CD4-positive, alpha-beta T cell (primary cell): Measurements from ENCODE around the gene MAST3. TPM values are rescaled to one million over a fixed set of nuclear protein-coding genes. Genes with fewer than 3 reads are reported as not detected.

Source experiments
- ATAC-seq: fragments of 200-7000 bp; cut with Tn5 transposase; one replicate; pipeline ENCODE4 v1.10.0; 2022; ENCODE audit warnings: mild to moderate bottlenecking; ENCODE audit not compliant: poor library complexity
- CTCF ChIA-PET: fragments of 350-600 bp; sonication (Branson Sonifier 250); formaldehyde crosslinking; loops from one replicate; lab custom pipeline; 2021; ENCODE audit warnings: antibody characterized with exemption, inconsistent platforms; lab: Charles Lee
- POLR2A ChIA-PET: fragments of 350-600 bp; sonication (Branson Sonifier 250); formaldehyde crosslinking; loops from one replicate; lab custom pipeline; 2021; ENCODE audit warnings: antibody characterized with exemption, inconsistent platforms; lab: Charles Lee
- DNase-seq, 14 experiments: peaks; one replicate each; pipeline ENCODE4 v3.0.0-alpha.2; 2013 to 2020; ENCODE audit warnings: mixed read lengths in 2 of 14
- H3K27ac ChIP-seq, 2 donors: one replicate each; pipeline versions ENCODE4 v1.5.1 to v1.7.0; 2013; ENCODE audit warnings: low read length in 2 of 2, low read depth in 1 of 2, mild to moderate bottlenecking in 1 of 2
- H3K27me3 ChIP-seq, 2 experiments: 1 replicate in 1 of 2; 2 replicates in 1 of 2; pipeline versions ENCODE4 v1.6.1 to v1.7.0; 2013; ENCODE audit warnings: low read length in 2 of 2, control low read depth in 1 of 2, mild to moderate bottlenecking in 1 of 2, moderate library complexity in 1 of 2; ENCODE audit not compliant: insufficient read depth in 2 of 2, control insufficient read depth in 1 of 2
- H3K36me3 ChIP-seq: one replicate; pipeline ENCODE4 v1.6.1; 2013; ENCODE audit warnings: low read length, control low read depth; ENCODE audit not compliant: insufficient read depth
- H3K4me1 ChIP-seq: one replicate; pipeline ENCODE4 v1.6.1; 2013; ENCODE audit warnings: low read length, control low read depth; ENCODE audit not compliant: insufficient read depth
- H3K4me3 ChIP-seq: one replicate; pipeline ENCODE4 v1.5.1; 2013; ENCODE audit warnings: mild to moderate bottlenecking, low read length, moderate library complexity
- H3K9me3 ChIP-seq, 2 experiments: 1 replicate in 1 of 2; 2 replicates in 1 of 2; pipeline versions ENCODE4 v1.6.1 to v1.7.0; 2013; ENCODE audit warnings: low read length in 2 of 2, mild to moderate bottlenecking in 2 of 2, control low read depth in 1 of 2, moderate library complexity in 1 of 2; ENCODE audit not compliant: control insufficient read depth in 1 of 2, insufficient read depth in 1 of 2
- H3K27ac Mint-ChIP-seq: one replicate; pipeline ENCODE4 v1.8.0; 2020; ENCODE audit warnings: mixed read lengths
- H3K27me3 Mint-ChIP-seq: one replicate; pipeline ENCODE4 v1.8.0; 2021; ENCODE audit warnings: mixed read lengths
- H3K36me3 Mint-ChIP-seq: one replicate; pipeline ENCODE4 v1.8.0; 2021; ENCODE audit warnings: low read depth, mixed read lengths
- H3K4me1 Mint-ChIP-seq: one replicate; pipeline ENCODE4 v1.8.0; 2021; ENCODE audit warnings: low read depth, mixed read lengths
- H3K4me3 Mint-ChIP-seq: one replicate; pipeline ENCODE4 v1.8.0; 2020; ENCODE audit warnings: mild to moderate bottlenecking, mixed read lengths
- H3K9me3 Mint-ChIP-seq: one replicate; pipeline ENCODE4 v1.8.0; 2020; ENCODE audit warnings: mixed read lengths
- intact Hi-C, 2 experiments: fragments of 100-400 bp; cut with DNase I in 1 of 2; cut with micrococcal nuclease in 1 of 2; formaldehyde crosslinking; loops; one replicate each; pipeline versions ENCODE4 v1.15.1 to v1.9.0; 2023 to 2025; cut with DNase I, micrococcal nuclease
- total RNA-seq, 174 experiments: library from RNA in 2 of 174; stranded (reverse) in 2 of 174; gene quantifications; one replicate each; pipeline ENCODE4 v1.2.3 and lab custom pipeline; 2021 to 2026
- TF ChIP-seq, protein P1 (sequence below): fragments of 200-600 bp; IDR thresholded peaks from one replicate; pipeline ENCODE4 v1.8.0; 2022; ENCODE audit warnings: antibody characterized with exemption, mild to moderate bottlenecking

The MAST3 gene
- total RNA-seq, 2 experiments from 2014 or later, result 16.1 to 16.4 TPM

DNA sequence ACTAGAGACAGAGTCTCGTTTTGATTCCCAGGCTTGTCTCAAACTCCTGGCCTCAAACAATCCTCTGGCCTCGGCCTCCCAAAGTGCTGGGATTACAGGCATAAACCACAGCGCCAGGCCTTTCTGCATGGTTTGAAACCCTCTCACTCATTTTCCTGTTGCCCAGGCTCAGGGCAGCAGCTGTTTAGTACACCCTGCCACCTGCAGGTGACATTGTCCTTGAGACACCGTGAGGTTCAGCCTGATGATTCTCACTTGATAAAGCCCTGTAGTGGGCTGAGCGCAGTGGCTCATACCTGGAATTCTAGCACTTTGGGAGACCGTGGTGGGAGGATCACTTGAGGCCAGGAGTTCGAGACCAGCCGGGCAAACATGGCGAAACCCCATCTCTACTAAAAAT, 23.4 kb upstream of the MAST3 start:
- DNase-seq (no peak), ATAC-seq (peak; percentile 44)
- H3K4me1 Mint-ChIP-seq, result peaks cover 9% of the 10 kb centered on the region
- Histone ChIP-seq H3K36me3 (peaks cover 75% of the 10 kb centered on the region), H3K27me3 (no peaks in the 10 kb centered on the region), H3K27ac (no peak overlapping the region), H3K4me1 (peaks cover 14% of the 10 kb centered on the region), H3K4me3 (no peak overlapping the region), H3K9me3 (no peaks in the 10 kb centered on the region)
- H3K27me3 Mint-ChIP-seq, result no peaks in the 10 kb centered on the region
- H3K4me3 Mint-ChIP-seq, result no peak overlapping the region
- POLR2A ChIA-PET, result no interaction called here
- intact Hi-C loops, result no loop called here
- CTCF ChIA-PET, result no interaction called here
- H3K27ac Mint-ChIP-seq, result no peak overlapping the region
- no peaks in the 10 kb centered on the region for H3K9me3 Mint-ChIP-seq
- TF ChIP-seq, protein P1, sequence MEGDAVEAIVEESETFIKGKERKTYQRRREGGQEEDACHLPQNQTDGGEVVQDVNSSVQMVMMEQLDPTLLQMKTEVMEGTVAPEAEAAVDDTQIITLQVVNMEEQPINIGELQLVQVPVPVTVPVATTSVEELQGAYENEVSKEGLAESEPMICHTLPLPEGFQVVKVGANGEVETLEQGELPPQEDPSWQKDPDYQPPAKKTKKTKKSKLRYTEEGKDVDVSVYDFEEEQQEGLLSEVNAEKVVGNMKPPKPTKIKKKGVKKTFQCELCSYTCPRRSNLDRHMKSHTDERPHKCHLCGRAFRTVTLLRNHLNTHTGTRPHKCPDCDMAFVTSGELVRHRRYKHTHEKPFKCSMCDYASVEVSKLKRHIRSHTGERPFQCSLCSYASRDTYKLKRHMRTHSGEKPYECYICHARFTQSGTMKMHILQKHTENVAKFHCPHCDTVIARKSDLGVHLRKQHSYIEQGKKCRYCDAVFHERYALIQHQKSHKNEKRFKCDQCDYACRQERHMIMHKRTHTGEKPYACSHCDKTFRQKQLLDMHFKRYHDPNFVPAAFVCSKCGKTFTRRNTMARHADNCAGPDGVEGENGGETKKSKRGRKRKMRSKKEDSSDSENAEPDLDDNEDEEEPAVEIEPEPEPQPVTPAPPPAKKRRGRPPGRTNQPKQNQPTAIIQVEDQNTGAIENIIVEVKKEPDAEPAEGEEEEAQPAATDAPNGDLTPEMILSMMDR, result no peak
- H3K36me3 Mint-ChIP-seq, result peaks cover 60% of the 10 kb centered on the region

DNA sequence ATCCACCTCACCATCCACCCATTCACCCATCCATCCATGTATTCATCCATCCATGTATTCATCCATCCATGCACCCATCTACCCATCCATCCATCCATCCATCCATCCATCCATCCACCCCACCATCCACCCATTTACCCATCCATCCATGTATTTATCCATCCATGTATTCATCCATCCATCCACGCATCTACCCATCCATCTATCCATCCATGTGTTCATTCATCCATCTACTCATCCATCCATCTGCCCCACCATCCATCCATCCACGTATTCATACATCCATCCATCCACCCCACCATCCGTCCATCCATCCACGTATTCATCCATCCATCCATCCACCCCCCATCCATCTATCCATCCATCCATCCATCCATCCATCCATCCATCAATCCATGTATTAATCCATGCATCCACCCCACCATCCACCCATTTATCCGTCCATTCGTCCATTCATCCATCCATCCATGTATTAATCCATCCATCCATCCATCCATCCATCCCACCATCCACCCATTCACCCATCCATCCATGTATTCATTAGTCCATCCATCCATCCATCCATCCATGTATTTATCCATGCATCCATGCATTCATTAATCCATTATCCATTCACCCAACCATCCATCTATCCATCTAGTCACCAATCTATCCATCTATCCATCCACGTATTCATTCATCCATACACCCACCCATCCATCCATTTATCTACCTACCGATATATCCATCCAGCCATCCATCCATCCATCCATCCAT, 13.5 kb upstream of the MAST3 start:
- H3K9me3 Mint-ChIP-seq, result no peaks in the 10 kb centered on the region
- TF ChIP-seq, protein P1, result no peak
- H3K36me3 Mint-ChIP-seq, result peaks cover 45% of the 10 kb centered on the region
- no peaks in the 10 kb centered on the region for H3K27me3 Mint-ChIP-seq
- Histone ChIP-seq H3K27ac (no peak overlapping the region), H3K36me3 (peaks cover 29% of the 10 kb centered on the region), H3K4me1 (peaks cover 49% of the 10 kb centered on the region), H3K4me3 (no peak overlapping the region), H3K27me3 (no peaks in the 10 kb centered on the region), H3K9me3 (no peaks in the 10 kb centered on the region)
- POLR2A ChIA-PET, result no interaction called here
- ATAC-seq, result no peak
- peak overlapping the region; percentile 15 for H3K27ac Mint-ChIP-seq
- peaks cover 52% of the 10 kb centered on the region for H3K4me1 Mint-ChIP-seq
- no peak for DNase-seq
- H3K4me3 Mint-ChIP-seq, result peak overlapping the region; percentile 49
- intact Hi-C loops, result no loop called here
- CTCF ChIA-PET, result no interaction called here

DNA sequence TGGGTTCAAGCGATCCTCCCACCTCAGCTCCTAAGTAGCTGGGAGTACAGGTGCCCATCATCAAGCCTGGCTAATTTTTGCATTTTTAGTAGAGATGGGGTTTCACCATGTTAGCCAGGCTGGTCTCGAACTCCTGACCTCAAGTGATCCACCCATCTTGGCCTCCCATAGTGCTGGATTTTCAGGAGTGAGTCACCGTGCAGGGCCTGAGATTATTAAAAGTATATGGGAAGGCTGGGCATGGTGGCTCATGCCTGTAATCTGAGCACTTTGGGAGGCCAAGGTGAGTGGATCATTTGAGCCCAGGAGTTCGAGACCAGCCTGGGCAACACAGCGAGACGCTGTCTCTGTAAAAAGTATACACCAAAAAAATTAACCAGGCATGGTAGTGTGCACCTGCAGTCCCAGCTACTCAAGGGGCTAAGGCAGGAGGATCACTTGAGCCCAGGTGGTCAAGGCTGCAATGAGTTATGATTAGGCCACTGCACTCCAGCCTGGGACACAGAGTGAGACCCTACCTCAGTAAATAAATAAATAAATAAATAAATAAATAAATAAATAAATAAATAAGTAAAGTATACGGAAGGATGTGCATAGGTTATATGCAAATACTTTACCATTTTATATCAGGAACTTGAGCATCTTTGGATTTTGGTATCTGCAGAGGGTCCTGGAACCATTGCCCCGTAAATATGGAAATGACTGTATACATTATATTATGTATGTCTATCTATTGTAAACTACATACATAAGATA, 11.7 kb upstream of the MAST3 start:
- H3K27ac ChIP-seq, result peak overlapping the region; percentile 77 to 82
- intact Hi-C loops, result no loop called here
- DNase-seq, result no peak
- H3K9me3 ChIP-seq, result no peaks in the 10 kb centered on the region
- Mint-ChIP-seq H3K27me3 (no peaks in the 10 kb centered on the region), H3K36me3 (peaks cover 34% of the 10 kb centered on the region), H3K4me1 (peaks cover 70% of the 10 kb centered on the region), H3K27ac (peak overlapping the region; percentile 98), H3K9me3 (no peaks in the 10 kb centered on the region), H3K4me3 (peak overlapping the region; percentile 91)
- peak overlapping the region; percentile 72 for H3K4me3 ChIP-seq
- peaks cover 18% of the 10 kb centered on the region for H3K36me3 ChIP-seq
- ATAC-seq, result no peak
- CTCF ChIA-PET, result no interaction called here
- TF ChIP-seq, protein P1, result no peak
- peaks cover 67% of the 10 kb centered on the region for H3K4me1 ChIP-seq
- POLR2A ChIA-PET, result interaction anchor here (0.9 to 7.9 kb wide), 9 partner anchors 13 to 195 kb away, joined by 3 to 99 read pairs (median 7); partner anchors contain the start of genes JUND and MAST3
- H3K27me3 ChIP-seq, result no peaks in the 10 kb centered on the region
